Activated B cell treated with CpG ODN at 0.5 μM for 24 hours (primary cell): Measurements from ENCODE around the gene SPAG9. TPM values are rescaled to one million over a fixed set of nuclear protein-coding genes. Genes with fewer than 3 reads are reported as not detected.
A peak's percentile ranks its signal among the peaks of the same experiment; 100 is the strongest.

Source experiments
- ATAC-seq: fragments of 200-7000 bp; cut with Tn5 transposase; one replicate; pipeline ENCODE4 v1.10.0; 2021; ENCODE audit warnings: low read depth, mild to moderate bottlenecking, moderate library complexity
- CTCF ChIA-PET: fragments of 350-600 bp; sonication (Branson Sonifier 250); formaldehyde crosslinking; loops from one replicate; lab custom pipeline; 2021; ENCODE audit warnings: antibody characterized with exemption; lab: Charles Lee
- POLR2A ChIA-PET: fragments of 350-600 bp; sonication (Branson Sonifier 250); formaldehyde crosslinking; loops from one replicate; lab custom pipeline; 2021; ENCODE audit warnings: antibody characterized with exemption; lab: Charles Lee
- DNase-seq: peaks from one replicate; pipeline ENCODE4 v3.0.0; 2022
- H3K27ac Mint-ChIP-seq: one replicate; pipeline ENCODE4 v1.8.0; 2020; ENCODE audit warnings: mixed read lengths
- H3K27me3 Mint-ChIP-seq: one replicate; pipeline ENCODE4 v1.8.0; 2021; ENCODE audit warnings: mixed read lengths
- H3K36me3 Mint-ChIP-seq: one replicate; pipeline ENCODE4 v1.8.0; 2021; ENCODE audit warnings: low read depth, mixed read lengths
- H3K4me1 Mint-ChIP-seq: one replicate; pipeline ENCODE4 v1.8.0; 2021; ENCODE audit warnings: mixed read lengths
- H3K4me3 Mint-ChIP-seq: one replicate; pipeline ENCODE4 v1.8.0; 2020; ENCODE audit warnings: mild to moderate bottlenecking, mixed read lengths
- H3K9me3 Mint-ChIP-seq: one replicate; pipeline ENCODE4 v1.8.0; 2020; ENCODE audit warnings: mixed read lengths
- intact Hi-C: fragments of 100-400 bp; cut with micrococcal nuclease; formaldehyde crosslinking; loops from one replicate; pipeline ENCODE4 v1.15.1; 2024
- total RNA-seq: library from RNA; stranded (reverse); gene quantifications from 2 replicates; pipeline ENCODE4 v1.2.3, GENCODE V29; 2022
- TF ChIP-seq, protein P1 (sequence below): fragments of 200-600 bp; IDR thresholded peaks from one replicate; pipeline ENCODE4 v1.8.0; 2022; ENCODE audit warnings: antibody characterized with exemption, mild to moderate bottlenecking

The SPAG9 gene
- total RNA-seq, 1 donor from 2014 or later = 49.3 TPM

GRCh38 chr17:50949989-50950877 lies 170.4 kb downstream of the SPAG9 start:
- ChIA-PET CTCF (interaction anchor here (0.9 to 3.4 kb wide), 5 partner anchors 83 to 167 kb away, joined by 3 to 23 read pairs (median 3); partner anchors contain the start of gene TOB1), POLR2A (interaction anchor here (0.9 to 8.1 kb wide), 2 partner anchors 84 to 98 kb away, joined by 3 to 53 read pairs; partner anchors contain the start of gene TOB1)
- DNase-seq = no peak
- Mint-ChIP-seq H3K9me3 (no peaks in the 10 kb centered on the region), H3K4me1 (peaks cover 15% of the 10 kb centered on the region), H3K4me3 (peak overlapping the region; percentile 29), H3K36me3 (no peaks in the 10 kb centered on the region), H3K27ac (no peak overlapping the region), H3K27me3 (peaks cover 3% of the 10 kb centered on the region)
- TF ChIP-seq, protein P1, sequence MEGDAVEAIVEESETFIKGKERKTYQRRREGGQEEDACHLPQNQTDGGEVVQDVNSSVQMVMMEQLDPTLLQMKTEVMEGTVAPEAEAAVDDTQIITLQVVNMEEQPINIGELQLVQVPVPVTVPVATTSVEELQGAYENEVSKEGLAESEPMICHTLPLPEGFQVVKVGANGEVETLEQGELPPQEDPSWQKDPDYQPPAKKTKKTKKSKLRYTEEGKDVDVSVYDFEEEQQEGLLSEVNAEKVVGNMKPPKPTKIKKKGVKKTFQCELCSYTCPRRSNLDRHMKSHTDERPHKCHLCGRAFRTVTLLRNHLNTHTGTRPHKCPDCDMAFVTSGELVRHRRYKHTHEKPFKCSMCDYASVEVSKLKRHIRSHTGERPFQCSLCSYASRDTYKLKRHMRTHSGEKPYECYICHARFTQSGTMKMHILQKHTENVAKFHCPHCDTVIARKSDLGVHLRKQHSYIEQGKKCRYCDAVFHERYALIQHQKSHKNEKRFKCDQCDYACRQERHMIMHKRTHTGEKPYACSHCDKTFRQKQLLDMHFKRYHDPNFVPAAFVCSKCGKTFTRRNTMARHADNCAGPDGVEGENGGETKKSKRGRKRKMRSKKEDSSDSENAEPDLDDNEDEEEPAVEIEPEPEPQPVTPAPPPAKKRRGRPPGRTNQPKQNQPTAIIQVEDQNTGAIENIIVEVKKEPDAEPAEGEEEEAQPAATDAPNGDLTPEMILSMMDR = no peak
- intact Hi-C loops = loop anchor here (1.0 kb wide), 2 partner anchors 85 to 98 kb away; no protein-coding TSS in a partner anchor
- peak; percentile 72 for ATAC-seq

DNA sequence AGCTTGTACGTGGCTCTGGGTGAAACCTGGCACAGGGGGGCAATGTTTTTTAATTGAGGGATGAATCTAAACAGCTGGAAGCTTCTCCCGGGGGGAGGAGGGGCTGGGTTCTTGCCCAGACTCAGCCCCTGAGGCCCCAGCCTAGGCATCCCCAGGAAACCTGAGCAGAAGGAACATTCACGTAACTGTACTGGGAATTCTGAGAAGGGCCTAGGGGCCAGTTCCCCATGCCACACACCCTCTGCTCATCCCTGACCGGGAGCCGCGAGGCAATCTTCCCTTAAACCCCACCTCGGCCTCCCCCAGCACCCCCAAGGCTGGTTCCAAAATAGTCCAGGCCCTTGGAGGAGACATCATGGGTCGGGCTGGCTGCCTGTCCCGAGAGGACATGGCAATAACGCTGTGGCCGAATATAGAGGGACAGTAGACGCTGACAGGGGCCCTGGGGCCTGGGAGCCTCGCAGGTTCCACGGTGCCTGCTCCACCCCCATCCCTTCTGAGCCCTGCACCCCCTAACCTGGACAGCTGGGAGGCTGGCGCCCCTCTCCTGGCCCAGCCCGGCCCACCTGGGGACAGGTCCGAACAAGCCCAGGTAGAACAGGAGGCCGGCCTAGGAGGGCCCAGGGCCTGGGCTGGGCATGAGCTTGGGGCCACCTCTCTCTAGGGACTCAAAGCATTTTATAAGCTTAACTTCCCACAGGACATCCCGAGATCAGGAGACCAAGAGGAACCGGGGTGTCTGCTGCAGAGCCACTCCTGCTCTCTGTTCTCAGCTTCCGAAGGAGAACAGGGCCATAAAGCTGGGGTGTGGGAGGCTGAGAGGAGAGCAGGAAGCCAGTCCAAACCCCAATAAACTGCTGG lies 171.3 kb downstream of the SPAG9 start:
- CTCF ChIA-PET = interaction anchor here (0.9 to 3.4 kb wide), 5 partner anchors 83 to 166 kb away, joined by 3 to 23 read pairs (median 5); partner anchors contain the start of gene TOB1
- Mint-ChIP-seq H3K4me1 (peaks cover 17% of the 10 kb centered on the region), H3K27ac (no peak overlapping the region), H3K36me3 (no peaks in the 10 kb centered on the region), H3K27me3 (peaks cover 3% of the 10 kb centered on the region), H3K4me3 (no peak overlapping the region), H3K9me3 (no peaks in the 10 kb centered on the region)
- POLR2A ChIA-PET = interaction anchor here (0.9 to 8.1 kb wide), 2 partner anchors 83 to 97 kb away, joined by 3 to 53 read pairs; partner anchors contain the start of gene TOB1
- TF ChIP-seq, protein P1 = no peak
- ATAC-seq = no peak
- intact Hi-C loops = no loop called here
- no peak for DNase-seq

DNA sequence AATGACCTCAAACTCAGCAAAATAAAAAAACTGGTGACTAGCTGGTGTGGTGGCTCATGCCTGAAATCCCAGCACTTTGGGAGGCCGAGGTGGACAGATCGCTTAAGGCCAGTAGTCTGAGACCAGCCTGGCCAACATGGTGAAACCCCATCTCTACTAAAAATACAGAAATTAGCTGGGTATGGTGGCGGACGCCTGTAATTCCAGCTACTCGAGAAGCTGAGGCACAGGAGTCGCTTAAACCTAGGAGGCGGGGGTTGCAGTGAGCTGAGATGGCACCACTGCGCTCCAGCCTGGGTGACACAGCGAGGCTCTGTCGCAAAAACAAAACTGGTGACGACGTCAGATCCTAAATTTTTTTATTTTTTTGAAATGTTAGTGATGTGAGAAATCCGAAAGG lies 172.0 kb downstream of the SPAG9 start:
- H3K36me3 Mint-ChIP-seq = no peaks in the 10 kb centered on the region
- DNase-seq (no peak), ATAC-seq (no peak)
- ChIA-PET POLR2A (interaction anchor here (8.1 kb wide), 1 partner anchor 83 kb away, joined by 53 read pairs; the partner anchor contains the start of gene TOB1), CTCF (interaction anchor here (1.0 to 2.3 kb wide), 3 partner anchors 8 to 131 kb away, joined by 3 to 17 read pairs (median 6); no protein-coding TSS in a partner anchor)
- H3K4me3 Mint-ChIP-seq = no peak overlapping the region
- peaks cover 21% of the 10 kb centered on the region for H3K4me1 Mint-ChIP-seq
- H3K27ac Mint-ChIP-seq = no peak overlapping the region
- intact Hi-C loops = no loop called here
- TF ChIP-seq, protein P1 = no peak
- no peaks in the 10 kb centered on the region for H3K9me3 Mint-ChIP-seq
- H3K27me3 Mint-ChIP-seq = peaks cover 3% of the 10 kb centered on the region

DNA sequence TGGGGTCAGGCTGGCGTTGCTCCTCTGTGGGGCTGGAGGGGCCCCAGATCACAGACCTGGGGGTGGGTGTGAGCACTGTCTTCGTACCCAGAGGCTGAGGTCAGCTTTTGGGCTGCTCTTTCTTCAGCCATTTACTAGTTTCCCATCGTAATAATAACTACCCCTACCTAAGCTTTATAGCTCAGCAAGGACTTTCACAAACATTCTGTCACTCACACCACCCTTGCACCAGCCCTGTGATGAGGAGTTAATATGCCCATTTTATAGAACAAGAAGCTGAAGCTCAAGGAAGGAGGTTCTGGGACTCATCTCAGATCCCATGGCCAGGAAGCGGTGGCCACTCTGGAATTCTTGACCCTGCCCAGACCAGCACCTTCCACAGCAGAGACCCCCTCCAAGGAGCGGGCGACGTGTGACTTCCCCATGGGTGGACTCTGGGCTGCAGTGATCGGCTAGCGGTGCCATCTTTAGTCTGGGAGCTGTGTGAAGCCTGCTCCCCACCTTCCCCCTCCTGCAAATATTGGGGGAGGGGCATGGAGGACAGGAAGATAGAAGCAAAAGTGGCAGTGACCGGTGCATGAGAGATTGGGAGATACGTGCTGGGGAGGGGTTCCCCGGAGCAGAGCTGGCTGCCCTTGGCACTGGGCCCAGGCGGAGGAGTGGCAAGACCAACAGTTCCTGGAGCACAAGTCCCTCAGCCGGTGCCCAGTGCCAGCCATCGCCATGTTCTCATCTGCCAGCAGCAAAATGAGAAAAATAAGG lies 172.7 kb downstream of the SPAG9 start:
- H3K4me1 Mint-ChIP-seq = peaks cover 24% of the 10 kb centered on the region
- ChIA-PET POLR2A (interaction anchor here (8.1 kb wide), 1 partner anchor 82 kb away, joined by 53 read pairs; the partner anchor contains the start of gene TOB1), CTCF (interaction anchor here (0.7 to 2.3 kb wide), 4 partner anchors 9 to 131 kb away, joined by 3 to 17 read pairs (median 4); no protein-coding TSS in a partner anchor)
- TF ChIP-seq, protein P1 = no peak
- ATAC-seq (no peak), DNase-seq (no peak)
- no peak overlapping the region for H3K4me3 Mint-ChIP-seq
- intact Hi-C loops = no loop called here
- H3K27me3 Mint-ChIP-seq = peaks cover 5% of the 10 kb centered on the region
- H3K27ac Mint-ChIP-seq = peak overlapping the region; percentile 16
- H3K36me3 Mint-ChIP-seq = no peaks in the 10 kb centered on the region
- H3K9me3 Mint-ChIP-seq = no peaks in the 10 kb centered on the region
